Muscle of leg (tissue), 16 donors: ENCODE measurements around the gene OR2M5. TPM values are rescaled to one million over a fixed set of nuclear protein-coding genes. Genes with fewer than 3 reads are reported as not detected.

Experiments
- DNase-seq: peaks from one replicate; pipeline ENCODE4 v3.0.0; 2013
- H3K27ac ChIP-seq: one replicate; pipeline ENCODE4 v1.5.1; 2013; ENCODE audit warnings: mild to moderate bottlenecking, low read length, control low read depth
- H3K27me3 ChIP-seq: one replicate; pipeline ENCODE4 v1.6.1; 2013; ENCODE audit warnings: low read length; ENCODE audit not compliant: control insufficient read depth, insufficient read depth
- H3K36me3 ChIP-seq: one replicate; pipeline ENCODE4 v1.6.1; 2013; ENCODE audit warnings: low read length; ENCODE audit not compliant: control insufficient read depth, insufficient read depth
- H3K4me1 ChIP-seq: one replicate; pipeline ENCODE4 v1.6.1; 2013; ENCODE audit warnings: low read length; ENCODE audit not compliant: control insufficient read depth, insufficient read depth
- H3K4me3 ChIP-seq: one replicate; pipeline ENCODE4 v1.5.1; 2013; ENCODE audit warnings: low read length, control low read depth
- H3K9me3 ChIP-seq: replicated peaks from 2 replicates; pipeline ENCODE4 v1.6.1; 2013; ENCODE audit warnings: low read depth, low read length; ENCODE audit not compliant: control insufficient read depth
- WGBS: methylation state at CpG from one replicate; pipeline ENCODE4 v1.1.5; 2013; ENCODE audit warnings: missing lambda C conversion rate; ENCODE audit not compliant: insufficient coverage; 5-methylcytosine and 5-hydroxymethylcytosine counted together
- long read RNA-seq, 11 donors: transcript quantifications; one replicate each; lab custom pipeline, GENCODE V29; 2026
- polyA plus RNA-seq, 8 donors: library from polyadenylated mRNA; unstranded; fragments of 120-200 nt; gene quantifications; one replicate each; pipeline versions ENCODE4 v1.2.1 to v1.2.3, GENCODE V29; 2013; ENCODE audit warnings: inconsistent platforms in 1 of 8, low replicate concordance in 1 of 8; ENCODE audit not compliant: insufficient read length in 8 of 8, insufficient read depth in 1 of 8
- total RNA-seq: library from RNA; stranded (reverse); fragments of 120-200 nt; gene quantifications from one replicate; pipeline ENCODE4 v1.2.4, GENCODE V29; 2013

The OR2M5 gene, protein sequence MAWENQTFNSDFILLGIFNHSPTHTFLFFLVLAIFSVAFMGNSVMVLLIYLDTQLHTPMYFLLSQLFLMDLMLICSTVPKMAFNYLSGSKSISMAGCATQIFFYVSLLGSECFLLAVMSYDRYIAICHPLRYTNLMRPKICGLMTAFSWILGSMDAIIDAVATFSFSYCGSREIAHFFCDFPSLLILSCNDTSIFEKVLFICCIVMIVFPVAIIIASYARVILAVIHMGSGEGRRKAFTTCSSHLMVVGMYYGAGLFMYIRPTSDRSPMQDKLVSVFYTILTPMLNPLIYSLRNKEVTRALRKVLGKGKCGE
- total RNA-seq (not detected), polyA plus RNA-seq (not detected)
- long read RNA-seq, donor 1: 0 reads
- long read RNA-seq, donor 2: 0 reads
- long read RNA-seq, donor 3: 0 reads
- long read RNA-seq, donor 4: 0 reads
- long read RNA-seq, donor 5: 0 reads
- long read RNA-seq, donor 6: 0 reads
- long read RNA-seq, donor 7: 0 reads
- long read RNA-seq, donor 8: 0 reads
- long read RNA-seq, donor 9: 0 reads
- long read RNA-seq, donor 10: 0 reads
- long read RNA-seq, donor 11: 0 reads

DNA sequence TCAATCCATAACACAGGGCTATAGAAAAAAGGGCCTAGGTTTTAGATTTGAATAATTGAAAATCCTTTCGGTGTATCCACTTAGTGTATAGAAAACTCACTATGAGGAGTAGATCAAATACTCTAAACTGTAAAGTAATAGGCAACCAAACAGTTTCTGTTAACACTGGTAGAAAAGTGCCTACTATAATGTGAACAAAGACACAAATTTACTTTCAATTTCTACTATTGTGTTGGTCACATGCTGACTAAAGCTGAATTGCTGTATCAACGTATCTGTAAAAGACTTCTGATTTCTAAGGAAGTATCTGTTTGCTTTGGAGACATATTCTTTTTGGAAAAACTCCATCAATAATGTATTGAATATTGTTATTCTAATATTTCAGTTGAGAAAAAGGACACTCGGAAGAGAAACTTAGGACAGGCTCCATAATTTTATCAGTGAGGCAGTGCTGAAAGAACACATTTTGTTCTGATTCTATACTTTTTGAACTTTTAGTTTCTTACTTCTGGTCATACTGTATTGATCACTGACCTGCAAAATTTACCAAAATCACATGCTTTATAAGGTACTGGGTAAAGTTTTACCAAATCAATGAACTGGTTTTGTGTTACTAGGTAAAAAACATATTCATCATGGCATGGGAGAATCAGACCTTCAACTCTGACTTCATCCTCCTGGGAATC, at the start of gene OR2M5:
Gene OR2M5, plus strand, starts transcription at position 636 of the 686 bp plus-strand sequence. Its CDS starts 0 bp downstream, at position 636.
- H3K27ac ChIP-seq: no peak within 1 kb of the TSS

DNA sequence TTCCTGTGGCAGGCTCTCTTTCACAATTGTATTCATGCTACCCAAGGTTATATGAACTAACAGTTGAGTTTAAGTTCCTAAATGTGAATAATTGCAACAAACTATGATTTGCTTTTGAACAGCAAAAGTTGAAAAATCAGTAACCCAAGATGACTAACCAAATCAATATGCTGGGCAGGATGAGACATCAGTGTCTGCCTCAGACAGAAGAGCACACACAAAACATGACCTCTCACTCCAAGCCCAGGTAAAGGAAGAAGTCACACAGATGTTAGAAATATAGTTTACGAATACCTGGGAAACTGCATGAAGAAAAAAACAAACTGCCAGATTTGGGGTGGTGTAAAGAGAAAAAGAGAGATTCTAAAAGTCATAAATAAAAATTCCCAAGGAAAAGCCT, 46.4 kb upstream of the OR2M5 start:
- H3K36me3 ChIP-seq: no peaks in the 10 kb centered on the region
- no CpG with 5 or more reads among the region's 1 CpG for WGBS
- no peak overlapping the region for H3K27ac ChIP-seq
- H3K9me3 ChIP-seq: peaks cover 9% of the 10 kb centered on the region
- no peaks in the 10 kb centered on the region for H3K27me3 ChIP-seq
- no peaks in the 10 kb centered on the region for H3K4me1 ChIP-seq
- no peak overlapping the region for H3K4me3 ChIP-seq
- DNase-seq: no peak

More for the DNA sequence above, at the start of gene OR2M5:
- H3K36me3 ChIP-seq: no peaks in the 10 kb centered on the region
- no peak within 1 kb of the TSS for H3K4me3 ChIP-seq
- WGBS: no CpG with 5 or more reads among the region's 3 CpGs
- peaks cover 14% of the 10 kb centered on the region for H3K9me3 ChIP-seq
- H3K4me1 ChIP-seq: no peaks in the 10 kb centered on the region
- no peak for DNase-seq
- no peaks in the 10 kb centered on the region for H3K27me3 ChIP-seq

DNA sequence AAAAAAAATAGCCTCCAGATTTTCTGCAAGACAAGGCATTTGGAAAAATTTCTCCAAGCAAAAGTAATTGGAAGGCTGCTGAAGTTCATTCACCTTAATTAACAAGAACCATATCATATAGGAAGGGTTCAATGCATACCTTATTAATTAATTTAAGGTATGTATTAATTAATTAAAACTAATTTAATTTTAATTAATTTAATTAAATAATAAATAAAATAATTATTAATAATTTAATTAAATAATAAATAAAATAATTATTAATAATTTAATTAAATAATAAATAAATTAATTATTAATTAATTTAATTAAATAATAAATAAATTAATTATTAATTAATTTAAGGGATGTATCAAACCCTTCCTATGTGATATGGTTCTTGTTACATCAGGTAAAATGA, 42.1 kb upstream of the OR2M5 start:
- no peak overlapping the region for H3K27ac ChIP-seq
- no peak for DNase-seq
- H3K4me3 ChIP-seq: no peak overlapping the region
- no peaks in the 10 kb centered on the region for H3K4me1 ChIP-seq
- H3K27me3 ChIP-seq: no peaks in the 10 kb centered on the region
- no peaks in the 10 kb centered on the region for H3K36me3 ChIP-seq
- peaks cover 9% of the 10 kb centered on the region for H3K9me3 ChIP-seq

DNA sequence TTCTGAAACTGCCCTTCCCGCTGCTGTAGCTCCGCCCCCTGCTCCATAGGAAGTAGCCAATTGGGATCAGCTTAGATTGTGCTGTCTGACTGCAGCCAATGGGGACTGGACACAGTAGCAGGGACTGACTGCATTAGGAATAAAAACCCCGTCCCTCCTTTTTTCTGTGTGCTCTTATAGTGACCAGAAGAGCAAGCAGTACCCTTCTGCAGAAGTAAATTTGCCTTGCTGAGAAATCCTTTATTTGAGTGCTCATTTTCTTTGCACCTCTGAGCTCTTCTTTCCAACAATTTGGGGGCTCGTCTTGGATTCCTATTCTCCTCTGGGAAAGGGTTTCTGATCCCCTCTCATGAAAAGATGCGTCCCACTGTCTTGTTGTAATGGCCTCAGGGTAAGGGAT, 33.8 kb upstream of the OR2M5 start:
- H3K4me1 ChIP-seq: no peaks in the 10 kb centered on the region
- no peaks in the 10 kb centered on the region for H3K27me3 ChIP-seq
- 94% methylated on average over 2 of the region's 5 CpGs for WGBS
- no peak overlapping the region for H3K27ac ChIP-seq
- no peaks in the 10 kb centered on the region for H3K36me3 ChIP-seq
- H3K9me3 ChIP-seq: peaks cover 33% of the 10 kb centered on the region
- no peak for DNase-seq
- H3K4me3 ChIP-seq: no peak overlapping the region

DNA sequence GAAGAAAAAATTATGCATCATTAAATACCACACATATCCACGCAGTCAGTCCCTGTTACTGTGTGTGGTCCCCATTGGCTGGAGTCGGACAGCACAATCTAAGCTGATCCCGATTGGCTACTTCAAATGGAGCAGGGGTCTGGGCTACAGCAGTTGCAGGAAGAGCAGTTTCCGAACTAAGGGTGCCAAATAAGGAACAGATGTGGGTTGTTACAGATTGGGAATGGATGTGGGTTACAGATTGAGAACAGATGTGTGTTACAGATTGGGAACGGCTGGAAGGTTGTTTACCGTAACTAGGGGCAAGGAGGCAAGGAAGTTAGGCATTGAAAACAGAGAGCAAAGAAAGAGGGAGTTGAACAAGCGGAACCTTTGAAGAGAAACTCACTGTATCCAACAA, 30.1 kb upstream of the OR2M5 start:
- no peaks in the 10 kb centered on the region for H3K36me3 ChIP-seq

DNA sequence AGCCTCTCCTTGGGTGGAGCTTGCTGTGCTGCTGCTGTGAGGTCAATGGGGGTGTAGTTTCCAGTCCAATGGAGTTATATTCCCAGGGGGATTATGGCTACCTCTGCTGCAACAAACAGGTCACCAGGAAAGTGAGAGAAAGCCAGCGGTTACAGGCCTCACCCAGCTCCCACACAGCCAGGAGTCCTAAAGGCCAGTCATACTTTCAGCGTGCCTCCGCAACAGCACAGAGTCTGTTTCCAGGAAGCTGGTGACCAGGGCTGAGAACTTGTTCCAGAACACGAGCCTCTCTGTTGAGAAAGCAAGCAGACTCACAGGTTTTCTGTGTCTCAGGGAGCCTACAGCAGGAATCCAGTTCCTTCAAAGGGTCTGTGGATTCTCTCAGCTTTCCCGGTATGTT, 17.3 kb upstream of the OR2M5 start:
- Histone ChIP-seq H3K27ac (no peak overlapping the region), H3K4me3 (no peak overlapping the region), H3K9me3 (peaks cover 36% of the 10 kb centered on the region), H3K27me3 (no peaks in the 10 kb centered on the region), H3K4me1 (no peaks in the 10 kb centered on the region), H3K36me3 (no peaks in the 10 kb centered on the region)
- 79% methylated on average over 5 of the region's 5 CpGs for WGBS
- DNase-seq: no peak

More for the DNA sequence above, 30.1 kb upstream of the OR2M5 start:
- H3K9me3 ChIP-seq: peaks cover 32% of the 10 kb centered on the region
- WGBS: 56% methylated on average over 4 of the region's 7 CpGs
- H3K27me3 ChIP-seq: no peaks in the 10 kb centered on the region
- H3K4me1 ChIP-seq: no peaks in the 10 kb centered on the region
- DNase-seq: no peak
- no peak overlapping the region for H3K27ac ChIP-seq
- H3K4me3 ChIP-seq: no peak overlapping the region

DNA sequence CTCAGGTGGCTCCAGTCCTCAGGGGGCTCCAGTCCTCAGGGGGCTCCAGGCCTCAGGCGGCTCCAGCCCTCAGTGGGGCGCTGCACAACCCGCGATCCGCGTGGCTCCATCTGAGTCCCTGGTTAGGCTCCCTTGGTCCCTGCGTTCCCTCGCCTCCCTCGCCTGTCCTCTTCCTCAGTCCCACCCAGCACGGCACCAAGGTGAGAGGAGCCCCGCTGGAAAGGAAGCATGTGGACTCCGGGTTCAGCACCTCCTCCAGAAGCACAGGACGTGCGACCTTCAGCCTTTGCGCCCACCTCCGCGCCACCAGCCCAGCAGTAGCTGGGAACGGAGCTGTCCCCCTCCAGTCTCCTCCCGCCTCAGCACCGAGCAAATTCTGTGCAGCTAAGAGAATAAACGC, 8.1 kb upstream of the OR2M5 start:
- 68% methylated on average over 21 of the region's 21 CpGs for WGBS
- no peak for DNase-seq
- peaks cover 9% of the 10 kb centered on the region for H3K9me3 ChIP-seq
- H3K4me1 ChIP-seq: no peaks in the 10 kb centered on the region
- no peaks in the 10 kb centered on the region for H3K27me3 ChIP-seq
- no peaks in the 10 kb centered on the region for H3K36me3 ChIP-seq
- H3K27ac ChIP-seq: no peak overlapping the region
- no peak overlapping the region for H3K4me3 ChIP-seq

DNA sequence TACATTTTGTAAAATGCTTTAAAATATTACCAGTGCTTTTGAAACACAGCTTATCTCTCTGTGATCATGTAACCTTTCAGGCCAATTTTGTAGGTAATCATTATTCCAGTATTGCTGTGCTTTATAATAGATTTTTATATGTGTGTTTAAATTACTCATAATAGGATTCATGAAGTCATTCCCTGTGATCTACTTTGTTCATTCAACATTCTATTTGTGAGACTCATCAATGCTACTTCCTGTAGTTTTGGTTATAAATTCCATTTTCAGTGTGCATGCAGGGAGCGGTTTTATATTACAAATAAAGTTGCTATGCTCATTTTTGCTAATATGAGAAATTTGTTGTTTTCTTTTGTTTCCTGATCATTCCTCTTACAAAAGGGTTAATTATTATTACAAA, 4.1 kb upstream of the OR2M5 start:
- Histone ChIP-seq H3K4me3 (no peak overlapping the region), H3K4me1 (no peaks in the 10 kb centered on the region), H3K27ac (no peak overlapping the region), H3K9me3 (peaks cover 17% of the 10 kb centered on the region), H3K36me3 (no peaks in the 10 kb centered on the region), H3K27me3 (no peaks in the 10 kb centered on the region)
- DNase-seq: no peak
- WGBS: no CpG with 5 or more reads among the region's 1 CpG

DNA sequence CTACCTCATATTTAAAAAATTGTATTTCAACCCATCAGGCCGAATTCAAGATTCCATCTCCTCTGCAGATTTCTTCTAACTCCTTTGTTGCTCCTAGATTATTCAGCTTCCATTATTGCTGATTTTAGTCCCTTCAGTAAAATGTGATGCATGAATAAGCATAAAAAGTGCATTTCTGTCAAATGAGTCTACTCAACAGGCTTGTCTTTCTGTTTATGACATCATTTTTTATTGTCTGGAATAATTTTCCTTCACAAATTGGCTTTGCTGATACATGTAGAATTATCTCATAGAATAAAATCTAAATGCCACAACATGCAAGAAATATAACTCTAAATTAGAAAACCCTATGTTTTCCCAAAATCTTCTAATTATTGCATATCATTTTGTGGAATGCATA, 1.6 kb upstream of the OR2M5 start:
- H3K27me3 ChIP-seq: no peaks in the 10 kb centered on the region
- WGBS: no CpG with 5 or more reads among the region's 1 CpG
- peaks cover 14% of the 10 kb centered on the region for H3K9me3 ChIP-seq
- H3K4me1 ChIP-seq: no peaks in the 10 kb centered on the region
- H3K4me3 ChIP-seq: no peak overlapping the region
- H3K36me3 ChIP-seq: no peaks in the 10 kb centered on the region
- H3K27ac ChIP-seq: no peak overlapping the region
- DNase-seq: no peak

DNA sequence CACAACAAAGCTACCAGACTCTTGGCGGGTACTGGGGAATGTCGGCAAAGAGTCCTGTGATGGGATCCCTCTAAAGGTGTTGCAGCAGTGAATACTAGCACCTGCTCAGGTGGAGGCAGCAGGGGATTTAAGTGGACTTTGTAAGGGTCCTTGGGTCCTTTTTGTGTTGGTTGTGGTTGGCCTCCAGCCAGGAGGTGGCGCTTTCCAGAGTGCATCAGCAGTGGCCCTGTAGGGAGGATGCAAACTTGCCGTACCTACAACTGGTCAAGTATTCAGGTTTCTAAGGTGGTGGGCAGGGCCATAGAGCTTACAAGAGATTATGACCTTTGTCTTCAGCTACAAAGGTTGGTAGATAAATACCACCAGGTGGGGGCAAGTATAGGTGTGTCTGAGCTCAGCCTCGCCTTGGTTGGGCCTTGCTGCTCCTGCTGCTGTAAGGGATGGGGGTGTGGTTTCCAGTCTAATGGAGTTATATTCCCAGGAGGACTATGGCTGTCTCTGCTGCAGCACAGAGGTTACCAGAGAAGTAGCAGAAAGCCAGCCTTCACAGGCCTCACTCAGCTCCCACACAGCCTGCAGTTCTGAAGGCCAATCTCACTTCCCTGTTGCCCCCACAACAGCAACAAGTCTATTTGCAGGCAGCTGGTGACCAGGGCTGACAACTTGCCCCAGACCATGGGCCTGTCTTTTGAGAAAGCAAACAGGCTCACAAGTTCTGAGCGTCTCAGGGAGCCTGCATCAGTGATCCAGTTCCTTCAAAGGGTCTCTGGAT, 7.3 kb downstream of the OR2M5 start:
- Histone ChIP-seq H3K9me3 (peaks cover 23% of the 10 kb centered on the region), H3K4me3 (no peak overlapping the region), H3K27ac (no peak overlapping the region), H3K36me3 (no peaks in the 10 kb centered on the region), H3K4me1 (no peaks in the 10 kb centered on the region), H3K27me3 (no peaks in the 10 kb centered on the region)
- no peak for DNase-seq
- 88% methylated on average over 5 of the region's 6 CpGs for WGBS
